ENCODE measurements around the gene PIGK.

PIGK gene

GRCh38 chr1:77065693-77066342 lies 153.4 kb downstream of the PIGK start:
- Histone ChIP-seq H3K79me2 (ENCODE audit: low read length) (no peaks in the 10 kb centered on the region), H4K20me1 (ENCODE audit: insufficient read depth, low read length) (no peaks in the 10 kb centered on the region), H3K9me3 (ENCODE audit: insufficient read depth, low read length) (no peaks in the 10 kb centered on the region), H3K27me3 (ENCODE audit: low read depth, low read length) (no peaks in the 10 kb centered on the region), H2AFZ (ENCODE audit: low read depth, low read length) (no peak overlapping the region), H3K9ac (ENCODE audit: low read length) (no peak overlapping the region), H3K4me3 (ENCODE audit: low read length) (no peak overlapping the region), H3K4me2 (ENCODE audit: low read length) (no peak overlapping the region), H3K4me1 (ENCODE audit: low read length) (no peaks in the 10 kb centered on the region), H3K27ac (ENCODE audit: low read length) (no peak overlapping the region), H3K36me3 (replicated peaks; ENCODE audit: low read depth, low read length) (no peaks in the 10 kb centered on the region)
- no peak for TF ChIP-seq CTCF (IDR thresholded peaks at IDR 0.05; ENCODE audit: low read depth, low read length)
- no peak for TF ChIP-seq EZH2phosphoT487 (IDR thresholded peaks at IDR 0.05; ENCODE audit: low read depth)

- no peaks in the 10 kb centered on the region for H3K4me1 ChIP-seq (ENCODE audit: low read length)
- no peak overlapping the region for H3K9ac ChIP-seq (ENCODE audit: low read length)
- no peaks in the 10 kb centered on the region for H3K36me3 ChIP-seq (replicated peaks; ENCODE audit: low read depth, low read length)
- no peak overlapping the region for H3K4me2 ChIP-seq (ENCODE audit: low read length)
- H3K4me3 ChIP-seq (ENCODE audit: low read length): no peak overlapping the region
- no peak overlapping the region for H2AFZ ChIP-seq (ENCODE audit: low read depth, low read length)
- H4K20me1 ChIP-seq (ENCODE audit: insufficient read depth, low read length): no peaks in the 10 kb centered on the region
- TF ChIP-seq CTCF (IDR thresholded peaks at IDR 0.05; ENCODE audit: low read depth, low read length) (no peak), EZH2phosphoT487 (IDR thresholded peaks at IDR 0.05; ENCODE audit: low read depth) (no peak)
- no peak overlapping the region for H3K27ac ChIP-seq (ENCODE audit: low read length)
- H3K27me3 ChIP-seq (ENCODE audit: low read depth, low read length): no peaks in the 10 kb centered on the region
- no peaks in the 10 kb centered on the region for H3K79me2 ChIP-seq (ENCODE audit: low read length)
- H3K9me3 ChIP-seq (ENCODE audit: insufficient read depth, low read length): no peaks in the 10 kb centered on the region
These were observed 155.0 kb downstream of the PIGK start for GRCh38 chr1:77064246-77064645.

GRCh38 chr1:77063118-77063517 lies 156.1 kb downstream of the PIGK start:
- Histone ChIP-seq H4K20me1 (ENCODE audit: insufficient read depth, low read length) (no peaks in the 10 kb centered on the region), H3K9ac (ENCODE audit: low read length) (no peak overlapping the region), H3K9me3 (ENCODE audit: insufficient read depth, low read length) (no peaks in the 10 kb centered on the region), H3K27ac (ENCODE audit: low read length) (no peak overlapping the region), H3K36me3 (replicated peaks; ENCODE audit: low read depth, low read length) (no peaks in the 10 kb centered on the region), H3K27me3 (ENCODE audit: low read depth, low read length) (no peaks in the 10 kb centered on the region), H3K79me2 (ENCODE audit: low read length) (no peaks in the 10 kb centered on the region), H2AFZ (ENCODE audit: low read depth, low read length) (no peak overlapping the region), H3K4me1 (ENCODE audit: low read length) (no peaks in the 10 kb centered on the region), H3K4me3 (ENCODE audit: low read length) (no peak overlapping the region), H3K4me2 (ENCODE audit: low read length) (no peak overlapping the region)
- TF ChIP-seq CTCF (IDR thresholded peaks at IDR 0.05; ENCODE audit: low read depth, low read length): no peak

DNA sequence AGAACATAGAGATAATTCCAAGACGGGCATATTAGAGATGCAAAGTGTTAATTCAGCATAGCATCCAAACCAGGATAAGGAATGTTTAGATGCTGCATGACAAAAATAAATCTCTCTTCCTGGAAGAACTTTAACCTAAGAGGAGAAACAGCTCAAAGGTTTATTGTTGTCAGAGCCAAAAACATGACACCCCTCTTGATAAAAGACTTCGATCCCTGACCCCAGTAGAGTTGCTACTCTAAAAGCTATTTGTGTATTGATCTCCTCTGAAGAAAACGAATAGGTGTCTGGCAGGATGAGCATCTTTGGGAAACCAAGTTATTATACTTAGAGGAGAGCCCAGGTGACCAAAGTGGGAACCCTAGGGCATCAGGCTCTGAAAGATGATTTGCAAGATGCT lies 158.1 kb downstream of the PIGK start:
- H3K4me1 ChIP-seq (ENCODE audit: low read length): no peaks in the 10 kb centered on the region
- H3K36me3 ChIP-seq (replicated peaks; ENCODE audit: low read depth, low read length): no peaks in the 10 kb centered on the region
- H3K9ac ChIP-seq (ENCODE audit: low read length): no peak overlapping the region
- no peaks in the 10 kb centered on the region for H3K27me3 ChIP-seq (ENCODE audit: low read depth, low read length)
- H3K79me2 ChIP-seq (ENCODE audit: low read length): no peaks in the 10 kb centered on the region
- no peak overlapping the region for H2AFZ ChIP-seq (ENCODE audit: low read depth, low read length)
- H3K4me3 ChIP-seq (ENCODE audit: low read length): no peak overlapping the region
- H3K4me2 ChIP-seq (ENCODE audit: low read length): no peak overlapping the region
- H3K27ac ChIP-seq (ENCODE audit: low read length): no peak overlapping the region
- H4K20me1 ChIP-seq (ENCODE audit: insufficient read depth, low read length): no peaks in the 10 kb centered on the region
- no peaks in the 10 kb centered on the region for H3K9me3 ChIP-seq (ENCODE audit: insufficient read depth, low read length)
- TF ChIP-seq EZH2phosphoT487 (IDR thresholded peaks at IDR 0.05; ENCODE audit: low read depth) (no peak), CTCF (IDR thresholded peaks at IDR 0.05; ENCODE audit: low read depth, low read length) (no peak)
